HG02970 (cell line): Measurements from ENCODE around the gene TSLP.

ENCODE experiments used
- ATAC-seq: cut with Tn5 transposase; IDR thresholded peaks from one replicate; pipeline ENCODE4 v1.9.1; 2021; ENCODE audit warnings: mild to moderate bottlenecking, moderate library complexity, moderate number of reproducible peaks; ENCODE audit not compliant: unreplicated experiment, low FRiP score

TSLP gene

GRCh38 chr5:111092062-111092853 lies 20.7 kb downstream of the TSLP start, which contains the start of gene WDR36:
WDR36 (plus strand) TSS chr5:111092348; CDS start chr5:111092457, 109 bp downstream.
- peak; percentile 98 for ATAC-seq

DNA sequence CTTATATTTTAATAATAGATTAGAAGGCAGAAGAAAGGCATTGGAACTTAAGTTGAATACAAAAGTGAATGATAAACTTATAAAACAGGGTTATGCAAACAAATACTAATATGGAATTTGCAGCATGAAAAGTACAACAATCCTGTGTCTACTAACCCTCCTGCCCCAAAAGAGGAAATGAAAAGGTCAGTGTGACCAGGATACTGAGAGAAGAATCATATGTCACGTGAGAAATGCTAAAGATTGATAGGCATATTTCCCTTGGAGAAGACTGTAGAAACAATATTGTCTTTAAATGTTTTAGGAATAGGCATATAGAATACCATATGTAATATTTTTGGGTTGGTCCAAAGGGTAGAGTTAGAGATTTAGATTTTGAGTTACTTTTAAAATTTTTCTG lies 24.5 kb downstream of the TSLP start:
- no peak for ATAC-seq

- no peak for ATAC-seq
These were observed 27.7 kb downstream of the TSLP start for GRCh38 chr5:111099058-111099778.

GRCh38 chr5:111106320-111106948 lies 34.9 kb downstream of the TSLP start:
- ATAC-seq: no peak

GRCh38 chr5:111107371-111107770 lies 35.9 kb downstream of the TSLP start:
- no peak for ATAC-seq

GRCh38 chr5:111111956-111112355 lies 40.4 kb downstream of the TSLP start:
- ATAC-seq: no peak

DNA sequence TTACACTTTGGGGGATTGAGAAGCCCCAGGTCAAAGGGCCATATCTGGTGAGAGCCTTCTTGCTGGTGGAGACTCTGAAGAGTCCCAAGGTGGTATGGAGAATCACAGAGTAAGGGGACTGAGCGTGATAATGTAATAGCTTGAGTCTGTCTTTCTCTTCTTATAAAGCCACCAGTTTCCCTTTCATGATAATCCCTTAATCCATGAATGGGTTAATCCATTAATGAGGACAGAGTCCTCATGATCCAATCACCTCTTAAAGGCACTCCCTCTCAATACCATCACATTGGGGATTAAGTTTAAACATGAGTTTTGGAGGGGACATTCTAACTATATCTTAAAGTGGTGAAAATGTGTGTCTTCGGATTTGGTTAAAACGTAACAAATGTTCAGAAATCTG lies 42.2 kb downstream of the TSLP start:
- ATAC-seq: no peak

DNA sequence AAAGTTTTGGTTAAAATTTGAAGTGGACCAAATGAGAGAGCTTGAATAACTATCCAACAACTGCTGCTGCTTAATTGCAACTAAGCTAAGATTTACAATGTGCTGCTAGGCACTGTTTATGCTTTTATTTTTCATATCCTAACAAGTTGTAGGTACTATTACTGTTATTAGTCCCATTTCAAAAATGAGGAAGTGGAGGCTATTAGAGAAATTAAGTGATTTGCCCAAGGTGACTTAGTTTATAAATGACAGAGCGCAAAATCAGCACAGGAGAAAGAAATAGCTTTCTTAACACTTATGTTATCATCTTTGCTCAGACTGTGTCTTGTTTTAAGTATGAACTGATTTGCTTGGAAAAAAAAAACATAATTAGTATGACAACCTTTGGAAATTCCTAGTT lies 43.7 kb downstream of the TSLP start:
- ATAC-seq: no peak

DNA sequence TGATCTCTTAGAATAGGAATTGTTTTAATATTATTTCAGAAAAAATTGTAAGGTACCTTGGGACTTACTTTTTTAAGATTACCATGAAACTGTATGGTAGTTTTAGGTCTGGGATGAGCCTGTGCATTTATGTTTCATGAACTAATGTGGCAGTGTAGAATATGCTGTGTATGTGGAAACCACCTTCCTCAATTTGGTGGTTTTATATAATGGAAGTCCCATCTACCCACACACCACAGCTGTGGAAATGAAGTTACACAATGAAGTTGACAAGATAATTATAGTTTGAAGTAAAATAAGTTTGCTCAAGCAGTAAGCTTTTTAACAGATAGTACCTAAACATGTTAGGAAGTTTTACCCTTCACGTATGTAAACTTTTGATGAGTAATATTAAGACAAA lies 45.0 kb downstream of the TSLP start:
- ATAC-seq: no peak

DNA sequence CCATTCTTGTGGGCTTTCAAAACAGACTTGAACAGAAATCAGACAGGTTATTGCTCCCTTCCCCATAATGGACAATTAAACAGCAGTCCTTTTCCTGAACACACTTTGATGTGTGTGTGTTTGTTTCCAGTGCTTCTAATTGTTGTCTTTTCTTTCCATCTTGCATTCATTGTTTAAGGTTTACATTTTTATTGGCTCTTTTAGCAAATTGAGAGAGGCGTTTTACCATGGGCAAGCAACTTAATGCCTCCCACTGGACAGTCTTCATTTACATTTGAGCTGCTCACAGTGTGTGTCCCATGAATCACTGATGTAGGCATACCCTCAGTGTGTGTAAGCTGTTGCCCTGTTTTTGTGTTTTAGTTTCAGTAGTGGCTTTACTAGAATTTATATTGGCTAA lies 45.6 kb downstream of the TSLP start:
- ATAC-seq: no peak

GRCh38 chr5:111119221-111119620 lies 47.7 kb downstream of the TSLP start:
- no peak for ATAC-seq

DNA sequence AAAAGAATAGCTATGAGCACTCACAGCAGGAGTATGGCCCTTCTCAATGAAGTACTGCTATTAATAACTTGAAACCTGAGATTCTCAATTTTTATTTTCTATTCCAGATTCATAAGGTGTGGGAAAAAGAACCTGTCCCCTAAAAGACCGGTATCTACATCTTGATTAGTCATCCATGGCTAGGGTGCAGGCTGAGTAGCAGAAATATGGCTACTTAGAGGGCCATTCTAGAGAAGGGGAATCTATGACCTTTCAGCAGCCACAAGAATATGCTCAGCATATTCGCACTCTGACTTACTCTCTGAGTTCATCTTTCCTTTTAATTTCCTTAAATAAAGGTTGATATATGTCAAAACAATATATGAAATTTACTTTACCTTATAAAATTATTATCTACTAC lies 48.3 kb downstream of the TSLP start:
- no peak for ATAC-seq

DNA sequence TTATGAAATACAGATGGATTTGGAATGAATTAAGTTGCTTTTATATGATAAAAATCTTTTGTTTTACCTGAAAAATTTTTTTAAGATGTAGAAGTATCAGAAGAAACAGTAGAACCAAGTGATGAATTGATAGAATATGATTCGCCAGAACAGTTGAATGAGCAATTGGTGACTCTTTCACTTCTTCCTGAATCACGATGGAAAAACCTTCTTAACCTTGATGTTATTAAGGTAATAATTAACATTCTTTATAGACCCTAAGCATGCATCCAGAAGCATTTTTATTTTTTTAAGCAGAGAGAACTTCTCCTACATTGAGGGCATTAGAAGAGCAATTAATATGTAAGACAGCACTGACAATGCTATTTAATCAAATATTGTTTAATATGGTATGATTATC lies 49.4 kb downstream of the TSLP start:
- no peak for ATAC-seq

DNA sequence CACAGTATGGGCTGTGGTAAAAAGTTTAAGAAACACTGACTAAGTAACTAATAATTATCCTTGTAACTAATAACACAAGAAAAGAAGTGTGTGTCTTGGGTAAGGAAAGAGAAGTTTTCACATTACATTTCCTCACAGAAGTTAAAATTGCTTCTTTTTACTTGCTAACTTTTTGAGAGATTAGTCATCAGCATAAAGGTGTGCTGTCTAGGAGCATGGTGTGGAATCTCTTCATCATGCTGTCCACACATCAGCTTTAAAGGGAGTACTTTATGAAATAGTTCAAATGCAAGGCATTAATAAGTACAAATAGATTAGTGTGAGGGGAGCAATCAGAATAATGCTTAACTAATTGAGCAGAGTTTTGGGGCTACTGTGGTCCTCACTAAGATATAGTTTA lies 50.4 kb downstream of the TSLP start:
- no peak for ATAC-seq

GRCh38 chr5:111122398-111122797 lies 50.9 kb downstream of the TSLP start:
- ATAC-seq: no peak

GRCh38 chr5:111124793-111125192 lies 53.3 kb downstream of the TSLP start:
- no peak for ATAC-seq

- ATAC-seq: no peak
These were observed 55.4 kb downstream of the TSLP start for GRCh38 chr5:111126896-111127295.
